Bronchial epithelial cell (primary cell): ENCODE measurements around the gene PAIP2. TPM values are rescaled to one million over a fixed set of nuclear protein-coding genes. Genes with fewer than 3 reads are reported as not detected.
A peak's percentile ranks its signal among the peaks of the same experiment; 100 is the strongest.
"Not testable (repeated sequence)": the region's sequence is repeated elsewhere in the genome, so short reads cannot be mapped to it uniquely, and the experiment has no call there.

ENCODE experiments used
- DNase-seq: peaks from one replicate; pipeline ENCODE4 v3.0.0-alpha.2; 2010; ENCODE audit warnings: low read depth
- FAIRE-seq: peaks from 2 replicates; lab custom pipeline; 2011; peaks lifted over from hg19 to GRCh38; lab: Jason Lieb, UNC
- H3K27me3 ChIP-seq: 2 replicates; pipeline ENCODE4 v1.5.1; 2011; ENCODE audit warnings: low read length; ENCODE audit not compliant: control insufficient read depth, insufficient read depth
- H3K36me3 ChIP-seq: 2 replicates; pipeline ENCODE4 v1.5.1; 2011; ENCODE audit warnings: low read length; ENCODE audit not compliant: control insufficient read depth, insufficient read depth
- H3K4me3 ChIP-seq: 2 replicates; pipeline ENCODE4 v1.5.1; 2011; ENCODE audit warnings: mild to moderate bottlenecking, low read depth, low read length, control low read depth
- CTCF ChIP-seq: IDR thresholded peaks from 2 replicates; pipeline ENCODE4 v1.5.1; 2011; ENCODE audit warnings: mild to moderate bottlenecking, moderate library complexity, low read length, control low read depth, inconsistent platforms; ENCODE audit not compliant: insufficient read depth, severe bottlenecking
- total RNA-seq: library from RNA; depleted of rRNA; stranded (reverse); fragments of >200 nt; gene quantifications from 2 replicates; pipeline ENCODE4 v1.2.1, GENCODE V29; 2014

Gene PAIP2
- total RNA-seq, 1 donor from 2014 or later, result 68.7 TPM

GRCh38 chr5:139407517-139407916 lies 65.9 kb downstream of the PAIP2 start:
- FAIRE-seq, result no peak
- TF ChIP-seq CTCF, result no peak
- DNase-seq, result no peak
- Histone ChIP-seq H3K4me3 (no peak overlapping the region), H3K27me3 (no peaks in the 10 kb centered on the region), H3K36me3 (no peaks in the 10 kb centered on the region)

GRCh38 chr5:139408191-139408590 lies 66.5 kb downstream of the PAIP2 start:
- Histone ChIP-seq H3K27me3 (no peaks in the 10 kb centered on the region), H3K36me3 (no peaks in the 10 kb centered on the region), H3K4me3 (no peak overlapping the region)
- DNase-seq (no peak), FAIRE-seq (no peak)
- TF ChIP-seq CTCF, result no peak

- H3K36me3 ChIP-seq, H3K27me3 ChIP-seq, DNase-seq, FAIRE-seq, H3K4me3 ChIP-seq: not testable (repeated sequence)
Observed at GRCh38 chr5:139409116-139409515, 67.5 kb downstream of the PAIP2 start.

GRCh38 chr5:139410121-139410992 lies 68.7 kb downstream of the PAIP2 start:
- Histone ChIP-seq H3K4me3 (no peak overlapping the region), H3K27me3 (no peaks in the 10 kb centered on the region), H3K36me3 (no peaks in the 10 kb centered on the region)
- no peak for DNase-seq
- FAIRE-seq, result no peak
- no peak for TF ChIP-seq CTCF

GRCh38 chr5:139410993-139411828 lies 69.6 kb downstream of the PAIP2 start:
- no peaks in the 10 kb centered on the region for H3K27me3 ChIP-seq
- DNase-seq (no peak), FAIRE-seq (peak; percentile 23)
- no peak overlapping the region for H3K4me3 ChIP-seq
- H3K36me3 ChIP-seq, result no peaks in the 10 kb centered on the region
- no peak for TF ChIP-seq CTCF

- DNase-seq, result no peak
- no peak for TF ChIP-seq CTCF
- H3K27me3 ChIP-seq, result no peaks in the 10 kb centered on the region
- FAIRE-seq, result no peak
- H3K36me3 ChIP-seq, result no peaks in the 10 kb centered on the region
- no peak overlapping the region for H3K4me3 ChIP-seq
Observed at GRCh38 chr5:139413153-139413552, 71.5 kb downstream of the PAIP2 start.
